ENCODE data around the gene ADGRG7.
"Not testable (repeated sequence)": the region's sequence is repeated elsewhere in the genome, so short reads cannot be mapped to it uniquely, and the experiment has no call there.

Gene ADGRG7

DNA sequence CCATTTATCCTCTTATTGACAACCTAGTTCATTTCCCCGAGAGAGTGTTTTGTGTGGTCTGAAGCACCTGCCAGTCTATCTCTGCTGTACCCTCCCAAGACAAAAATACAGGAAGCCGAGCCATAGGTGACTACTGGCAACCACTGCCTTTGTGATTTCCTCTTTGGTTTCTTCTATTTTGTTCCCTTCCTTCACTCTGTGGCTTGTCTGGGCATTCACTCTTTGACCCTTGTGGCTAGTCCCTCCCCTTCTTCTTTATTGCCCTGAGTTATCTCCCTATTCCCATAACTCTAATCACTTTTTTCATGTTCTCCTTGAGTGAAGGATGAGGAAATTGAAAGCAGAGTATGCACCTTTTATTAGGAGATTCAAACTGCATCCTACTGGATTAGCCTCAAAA, at the start of gene ADGRG7:
ADGRG7 (plus strand) TSS at position 297 of the 400 bp plus-strand sequence. CDS start 256 bp downstream, outside the sequence.
- DNase-seq: no peak

DNA sequence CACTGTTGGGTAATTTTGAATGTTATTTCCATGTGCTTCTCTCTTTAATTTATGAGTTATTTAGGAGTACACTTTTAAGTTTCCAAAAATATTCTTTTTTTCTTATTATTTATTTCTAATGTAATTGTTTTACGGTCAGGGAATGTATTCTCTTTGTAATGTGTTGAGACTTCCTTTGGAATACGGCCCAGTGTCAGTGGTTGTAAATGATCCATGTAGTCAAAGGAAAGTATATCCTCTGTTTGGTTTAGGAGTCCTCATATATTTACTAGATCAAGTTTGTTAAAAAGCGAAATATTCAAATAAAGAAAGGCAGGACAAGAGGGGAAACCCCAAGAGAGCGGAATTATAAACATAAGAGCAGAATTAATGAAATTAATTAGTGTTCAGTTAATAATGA, 49.0 kb upstream of the ADGRG7 start:
- no peak for DNase-seq

DNA sequence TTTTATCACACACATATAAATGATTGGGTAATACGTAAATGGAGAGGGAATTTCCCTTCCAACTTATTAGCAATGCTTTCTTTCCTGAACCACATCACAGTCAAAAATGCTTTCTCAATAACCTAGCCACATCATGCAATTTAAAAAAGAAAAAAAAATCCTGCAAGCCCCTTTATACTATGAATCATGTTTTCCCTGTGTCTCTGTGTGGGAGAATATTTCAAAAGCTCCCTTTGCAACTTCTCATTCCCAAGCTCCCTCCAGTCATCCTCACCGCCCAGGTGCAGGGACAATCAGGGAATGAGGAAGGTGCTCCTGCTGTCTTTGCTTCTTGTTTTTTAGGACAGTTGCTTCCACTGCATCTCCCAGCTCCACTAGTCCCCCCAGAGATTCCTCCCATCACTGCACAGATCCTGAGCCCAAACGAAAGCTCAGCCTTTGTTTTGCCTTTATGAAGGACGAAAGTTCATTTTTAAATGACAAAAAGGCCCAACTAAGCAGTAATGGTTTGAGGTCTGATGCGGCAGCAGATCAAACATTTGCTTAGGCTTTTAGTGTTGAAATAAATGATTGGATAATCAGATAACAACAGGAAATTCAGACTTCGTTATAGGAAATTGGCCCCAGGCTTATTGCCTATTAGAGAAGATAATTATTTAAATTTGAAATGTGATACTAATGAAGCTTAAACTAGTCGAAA, 47.8 kb upstream of the ADGRG7 start:
- DNase-seq: no peak

- DNase-seq: no peak
Observed at GRCh38 chr3:100562224-100562857, 47.1 kb upstream of the ADGRG7 start.

GRCh38 chr3:100563228-100563627, 46.2 kb upstream of the ADGRG7 start:
- DNase-seq: no peak

DNA sequence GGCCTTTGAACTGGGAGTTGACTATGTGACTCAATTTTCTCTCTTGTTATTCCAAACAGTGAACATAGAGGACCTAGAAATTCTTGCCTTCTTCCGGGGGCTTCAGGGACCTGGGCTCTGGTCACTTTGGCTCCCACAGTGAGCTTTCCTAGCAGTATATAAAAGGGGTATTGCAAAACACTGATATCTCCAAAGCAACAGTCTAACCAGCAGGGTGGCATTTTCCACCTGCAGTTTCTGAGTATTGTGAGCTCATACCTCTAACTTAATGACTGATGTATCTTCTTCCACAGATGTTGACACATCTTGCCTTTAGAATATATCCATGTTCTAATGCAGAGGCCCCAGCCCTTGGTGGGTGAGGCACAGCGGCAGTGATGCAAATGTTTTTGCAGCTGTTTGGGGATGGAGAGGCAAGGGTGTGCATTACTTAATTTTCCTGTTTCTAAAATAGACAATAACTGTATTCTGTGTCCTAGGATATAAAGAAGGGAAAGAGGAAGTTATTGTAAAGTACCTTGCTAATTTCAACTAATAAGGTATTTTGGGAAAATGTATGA, 45.7 kb upstream of the ADGRG7 start:
- DNase-seq: no peak

DNA sequence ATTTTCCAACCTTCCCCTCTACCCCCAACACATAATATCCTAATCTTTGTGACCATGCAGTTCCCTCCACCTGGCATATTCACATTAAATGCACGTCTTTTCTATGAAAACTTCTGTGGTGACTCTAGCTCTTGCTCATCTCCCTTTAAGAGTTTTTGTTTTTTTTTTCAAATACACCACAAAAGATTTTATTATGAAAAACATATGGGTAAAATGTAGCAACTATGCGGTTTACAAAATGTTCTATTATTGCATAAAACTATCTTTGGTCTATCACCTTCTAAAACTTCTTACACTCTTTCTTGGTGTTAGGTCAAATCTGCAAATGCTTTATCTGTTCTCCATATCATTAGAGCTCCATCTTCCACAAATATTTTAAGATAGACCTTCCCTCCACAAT, 38.6 kb upstream of the ADGRG7 start:
- DNase-seq: no peak

GRCh38 chr3:100574536-100574935, 34.9 kb upstream of the ADGRG7 start:
- no peak for DNase-seq

DNA sequence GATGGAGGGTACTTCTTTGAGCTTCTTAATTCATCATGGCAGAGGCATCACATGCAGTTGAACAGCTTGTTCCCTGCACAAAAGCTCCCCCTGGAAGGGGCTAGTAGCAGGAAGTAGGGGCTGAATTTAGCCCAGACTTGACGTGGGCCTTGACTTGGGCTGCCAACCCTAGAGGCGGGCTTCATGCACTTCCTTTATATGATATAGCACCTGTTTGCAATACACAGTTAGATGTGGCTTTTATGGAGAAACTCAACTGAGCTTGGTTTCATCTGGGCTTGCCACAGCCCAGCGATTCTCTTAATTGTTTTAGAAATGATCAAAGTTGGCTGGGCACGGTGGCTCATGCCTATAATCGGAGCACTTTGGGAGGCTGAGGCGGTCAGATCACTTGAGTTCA, 33.7 kb upstream of the ADGRG7 start:
- no peak for DNase-seq

DNA sequence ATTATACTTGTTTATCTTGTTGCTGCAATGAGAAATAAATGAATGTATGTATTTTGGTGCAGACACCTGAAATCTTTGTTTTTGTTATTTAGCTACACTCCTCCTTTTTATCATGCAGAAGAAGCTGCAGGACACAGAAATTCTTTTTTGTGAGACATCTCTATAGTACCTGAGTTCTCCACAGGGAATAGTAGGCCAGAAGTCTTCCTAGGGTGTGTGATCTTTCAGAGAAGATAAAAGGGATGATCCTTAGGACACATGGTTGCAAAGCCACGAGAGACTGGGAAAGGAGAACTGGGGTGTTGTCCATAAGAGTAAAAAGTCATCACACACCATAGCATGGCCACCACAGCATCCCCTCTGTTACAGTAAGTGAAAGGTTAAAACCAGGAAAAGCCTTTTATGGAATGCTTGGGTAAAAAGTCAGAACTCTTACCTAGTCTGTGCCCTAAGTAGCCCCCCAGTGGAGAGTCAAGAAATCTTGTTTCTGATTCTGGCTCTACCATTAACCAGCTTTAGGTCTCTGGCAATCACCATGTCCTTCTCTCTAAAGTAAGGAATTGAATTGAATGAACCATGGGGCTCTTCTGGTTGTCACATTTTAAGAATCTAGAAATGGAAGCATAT, 31.9 kb upstream of the ADGRG7 start:
- DNase-seq: no peak

- DNase-seq: no peak
Observed at GRCh38 chr3:100578646-100579045, 30.8 kb upstream of the ADGRG7 start.

DNA sequence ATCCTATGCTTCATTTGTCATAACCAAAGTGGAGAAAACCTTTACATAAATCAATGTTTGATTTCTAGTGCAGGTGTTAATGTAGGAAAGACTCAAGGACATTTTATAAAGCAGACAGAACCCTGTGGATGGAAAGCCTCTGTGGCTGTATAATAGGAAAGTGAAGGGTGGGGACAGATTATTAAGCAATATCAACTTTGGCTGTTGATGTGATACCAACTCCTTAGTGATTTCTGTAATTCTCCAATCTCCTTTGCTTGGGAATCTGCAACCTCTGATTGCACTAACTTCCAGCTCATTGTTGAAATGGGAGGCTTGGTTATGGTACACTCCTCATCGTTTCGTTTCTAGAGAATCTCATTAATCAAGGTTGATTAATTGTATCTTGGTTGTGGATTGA, 29.3 kb upstream of the ADGRG7 start:
- no peak for DNase-seq

- no peak for DNase-seq
Observed at GRCh38 chr3:100581650-100582049, 27.8 kb upstream of the ADGRG7 start.

DNA sequence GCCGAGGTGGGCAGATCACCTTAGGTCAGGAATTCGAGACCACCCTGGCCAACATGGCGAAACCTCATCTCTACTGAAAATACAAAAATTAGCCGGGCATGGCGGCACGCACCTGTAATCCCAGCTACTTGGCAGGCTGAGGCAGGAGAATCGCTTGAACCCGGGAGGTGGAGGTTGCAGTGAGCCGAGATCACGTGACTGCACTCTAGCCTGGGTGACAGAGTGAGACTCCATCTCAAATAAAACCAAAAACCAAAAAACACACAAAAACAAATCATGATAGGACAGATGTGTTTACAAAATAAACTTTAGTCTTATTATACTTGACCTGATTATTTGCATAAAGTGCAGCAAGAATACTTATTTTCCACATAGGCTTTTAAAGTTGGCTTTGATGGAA, 27.2 kb upstream of the ADGRG7 start:
- not testable (repeated sequence) for DNase-seq

DNA sequence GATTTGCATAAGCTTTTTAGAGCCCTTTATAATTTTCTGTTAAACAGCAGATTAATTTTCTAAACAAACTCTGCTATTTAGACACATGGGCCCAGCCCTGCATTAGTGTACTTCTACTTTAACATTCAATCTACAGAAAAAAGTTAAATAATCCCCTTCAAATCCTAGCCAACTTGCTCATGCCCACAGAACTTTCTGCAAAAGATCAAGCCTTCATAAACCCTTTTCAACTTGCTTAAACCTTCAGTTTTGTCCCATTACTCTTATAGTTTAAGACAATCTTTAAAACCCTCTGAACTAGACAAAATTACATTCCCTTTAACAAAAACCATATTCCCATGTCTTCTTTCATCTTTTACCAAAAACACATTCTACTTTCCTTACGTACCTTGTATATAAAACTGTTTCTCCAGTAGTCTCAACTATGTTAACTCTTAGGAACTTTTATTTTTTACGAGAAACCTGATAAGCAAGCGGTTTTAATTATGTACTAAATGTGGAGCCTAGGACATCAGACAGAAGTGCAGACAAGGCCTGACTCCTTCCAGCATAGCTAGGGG, 25.2 kb upstream of the ADGRG7 start:
- no peak for DNase-seq

- no peak for DNase-seq
Observed at GRCh38 chr3:100586832-100587231, 22.6 kb upstream of the ADGRG7 start.

DNA sequence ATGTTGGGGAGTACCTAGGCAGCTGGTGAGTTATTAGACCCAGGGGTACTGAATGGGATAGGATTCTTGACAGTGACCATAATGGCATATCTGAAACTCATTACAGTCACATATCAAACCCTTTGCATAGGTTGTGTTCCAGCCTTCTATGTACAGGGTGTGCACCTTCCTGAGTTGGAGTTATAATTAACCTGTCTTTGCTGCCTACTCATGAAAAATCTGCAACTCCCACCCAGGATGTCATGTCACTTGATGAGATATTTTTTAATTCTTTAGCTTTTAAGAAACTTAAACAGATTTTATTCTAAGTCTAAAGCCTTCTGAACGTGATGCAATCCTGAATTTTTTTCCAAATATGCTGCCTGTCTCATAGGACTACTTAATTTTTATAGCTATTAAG, 21.1 kb upstream of the ADGRG7 start:
- no peak for DNase-seq

DNA sequence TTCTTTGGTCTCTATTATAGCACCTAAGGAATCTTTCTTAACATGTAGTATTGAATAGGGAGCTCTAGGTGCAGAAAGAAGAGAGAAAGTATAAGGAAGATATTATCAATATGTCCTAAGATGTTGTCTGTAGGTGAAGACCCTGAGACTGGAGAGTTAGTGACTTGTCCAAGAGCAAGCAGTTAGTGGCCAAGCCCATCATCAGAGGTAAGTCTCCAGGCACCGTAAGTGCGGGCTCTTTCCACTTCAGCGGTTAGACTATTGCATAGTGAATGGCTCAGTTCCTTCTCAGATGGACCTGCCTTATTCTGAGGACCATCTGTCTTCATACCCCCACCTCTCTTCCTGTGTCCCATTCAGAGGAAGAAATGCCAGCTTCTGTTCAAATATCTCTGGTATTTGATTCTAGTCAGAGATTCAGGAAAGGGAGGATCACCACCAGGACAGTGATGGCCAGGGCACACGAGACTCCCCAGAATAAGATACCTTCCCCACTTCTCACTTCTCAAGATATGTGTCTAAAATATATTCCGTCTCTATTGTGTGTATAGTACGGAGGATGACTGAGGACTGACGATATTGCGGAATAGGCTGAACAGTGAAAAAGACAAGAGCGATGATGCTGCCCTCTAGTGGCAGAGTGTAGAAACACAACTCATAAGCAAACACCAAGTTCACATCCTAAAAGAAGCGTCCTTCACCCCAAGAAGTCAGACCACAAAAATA, 19.1 kb upstream of the ADGRG7 start:
- peak; percentile 33 for DNase-seq

DNA sequence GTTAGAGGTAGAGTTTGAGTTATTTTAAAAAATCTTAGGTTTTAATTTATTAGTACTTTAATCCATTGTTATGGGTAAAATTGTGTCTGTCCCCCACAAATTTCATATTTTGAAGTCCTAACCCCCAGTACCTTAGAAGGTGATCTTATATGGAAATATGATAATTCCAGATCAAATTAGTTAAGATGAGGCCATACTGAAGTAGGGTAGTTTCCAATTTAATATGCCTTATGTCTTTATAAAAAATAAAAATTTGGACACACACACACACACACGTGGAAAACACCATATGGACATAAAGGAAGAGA, 18.6 kb upstream of the ADGRG7 start:
- no peak for DNase-seq

GRCh38 chr3:100591411-100591810, 18.0 kb upstream of the ADGRG7 start:
- no peak for DNase-seq

GRCh38 chr3:100600181-100601042, 9.0 kb upstream of the ADGRG7 start:
- peak; percentile 35 for DNase-seq
